Stomach (tissue), 9 donors: ENCODE measurements around the gene B4GALNT3. TPM values are rescaled to one million over a fixed set of nuclear protein-coding genes. Genes with fewer than 3 reads are reported as not detected.

Source experiments
- DNase-seq, 2 donors: peaks; one replicate each; pipeline versions ENCODE4 v3.0.0 to v3.0.0-alpha.2; 2013 to 2019
- H3K27ac ChIP-seq, 5 donors: fragments of 200-600 bp in 4 of 5; sonication (generic) in 4 of 5; one replicate each; pipeline ENCODE4 v1.5.1; 2013 to 2019; ENCODE audit warnings: mild to moderate bottlenecking in 1 of 5, moderate library complexity in 1 of 5
- H3K27me3 ChIP-seq, 3 donors: fragments of 200-600 bp; sonication (generic); one replicate each; pipeline ENCODE4 v1.5.1; 2017 to 2019; ENCODE audit warnings: mixed run types in 1 of 3
- H3K36me3 ChIP-seq, 4 donors: fragments of 200-600 bp; sonication (generic); 1 replicate in 3 of 4; 2 replicates in 1 of 4; pipeline ENCODE4 v1.5.1; 2016 to 2019
- H3K4me1 ChIP-seq, 4 donors: fragments of 200-600 bp; sonication (generic); one replicate each; pipeline ENCODE4 v1.5.1; 2016 to 2019
- H3K4me3 ChIP-seq, 4 donors: fragments of 200-600 bp; sonication (generic) in 3 of 4; one replicate each; pipeline ENCODE4 v1.5.1; 2016 to 2019; ENCODE audit warnings: mild to moderate bottlenecking in 1 of 4
- H3K9me3 ChIP-seq, 4 donors: fragments of 200-600 bp; sonication (generic); one replicate each; pipeline ENCODE4 v1.5.1; 2016 to 2019
- CTCF ChIP-seq, 7 experiments: fragments of 450-650 bp in 4 of 7; fragments of 200-600 bp in 3 of 7; sonication (generic) in 3 of 7; IDR thresholded peaks; one replicate each; pipeline ENCODE4 v1.5.1; 2016 to 2019; ENCODE audit warnings: antibody characterized with exemption in 7 of 7, control low read depth in 2 of 7, mild to moderate bottlenecking in 1 of 7
- EP300 ChIP-seq: sonication (generic); formaldehyde crosslinking; IDR thresholded peaks from one replicate; pipeline ENCODE4 v1.6.1; 2017; ENCODE audit warnings: antibody characterized with exemption
- POLR2A ChIP-seq, 4 donors: fragments of 450-650 bp; IDR thresholded peaks; one replicate each; pipeline ENCODE4 v1.6.1; 2016; ENCODE audit warnings: antibody characterized with exemption in 4 of 4, control low read depth in 2 of 4, mild to moderate bottlenecking in 1 of 4, moderate library complexity in 1 of 4
- POLR2AphosphoS5 ChIP-seq, 3 donors: sonication (generic); formaldehyde crosslinking; IDR thresholded peaks; one replicate each; pipeline ENCODE4 v1.6.1; 2016; ENCODE audit warnings: antibody characterized with exemption in 3 of 3
- WGBS, 5 donors: extraction: QIAGEN DNeasy Blood & Tissue Kit in 3 of 5; methylation state at CpG; one replicate each; pipeline versions ENCODE4 v1.1.5 to v1.1.7; 2013 to 2018; 5-methylcytosine and 5-hydroxymethylcytosine counted together
- intact Hi-C: fragments of 100-400 bp; cut with DNase I; formaldehyde crosslinking; loops from one replicate; pipeline ENCODE4 v1.15.1; 2023; ENCODE audit warnings: low total_unique reads
- polyA plus RNA-seq, 3 donors: library from polyadenylated mRNA; stranded (reverse); fragments of 200-250 nt; gene quantifications; one replicate each; pipeline ENCODE4 v1.2.3, GENCODE V29; 2013
- total RNA-seq, 5 donors: library from RNA; depleted of rRNA; stranded (reverse); fragments of >200 nt; gene quantifications; one replicate each; pipeline versions ENCODE4 v1.1.0 to v1.2.3, GENCODE V29; 2014 to 2016
- donor health status: healthy with polysubstance abuse.
- donor health status: Bipolar disorder and iron deficiency.
- donor health status: healthy.

Gene B4GALNT3
- total and polyA plus RNA-seq, 8 donors = 20.8 to 332 (median 71.0) TPM

- 33 to 47% (median 39%) methylated on average over 12 of the region's 12 CpGs for WGBS, 5 donors
- intact Hi-C loops = no loop called here
- no peaks in the 10 kb centered on the region for H3K36me3 ChIP-seq
- DNase-seq = peak; percentile 66 to 80
- H3K27me3 ChIP-seq = peaks cover 0 to 14% (median 0%) of the 10 kb centered on the region in 3 donors
- peak overlapping the region; percentile 69 to 84 (median 79) for H3K27ac ChIP-seq
- peaks cover 25 to 52% (median 34%) of the 10 kb centered on the region in 4 donors for H3K4me1 ChIP-seq
- no peaks in the 10 kb centered on the region for H3K9me3 ChIP-seq
- H3K4me3 ChIP-seq = no peak overlapping the region
- TF ChIP-seq EP300 = no peak
- TF ChIP-seq POLR2A (IDR thresholded peaks at IDR 0.05) = no peak
- no peak for TF ChIP-seq CTCF (IDR thresholded peaks at IDR 0.05)
- TF ChIP-seq POLR2AphosphoS5 (IDR thresholded peaks at IDR 0.05) = peak in 1 of 3 donors; percentile 9
These were observed 50.5 kb downstream of the B4GALNT3 start for GRCh38 chr12:510071-510825.

- H3K27ac ChIP-seq = peak overlapping the region; percentile 11 to 72 (median 56)
- H3K9me3 ChIP-seq = no peaks in the 10 kb centered on the region
- H3K4me3 ChIP-seq = no peak overlapping the region
- 79 to 88% (median 87%) methylated on average over 6 of the region's 6 CpGs for WGBS, 5 donors
- intact Hi-C loops = no loop called here
- DNase-seq = peak in 1 of 2 donors; percentile 24
- TF ChIP-seq CTCF (IDR thresholded peaks at IDR 0.05) (no peak), POLR2AphosphoS5 (IDR thresholded peaks at IDR 0.05) (no peak), EP300 (no peak), POLR2A (IDR thresholded peaks at IDR 0.05) (no peak)
- no peaks in the 10 kb centered on the region for H3K36me3 ChIP-seq
- peaks cover 21 to 41% (median 29%) of the 10 kb centered on the region in 4 donors for H3K4me1 ChIP-seq
- peaks cover 0 to 14% (median 0%) of the 10 kb centered on the region in 3 donors for H3K27me3 ChIP-seq
These were observed 53.2 kb downstream of the B4GALNT3 start for GRCh38 chr12:512933-513332.

GRCh38 chr12:513446-513845 lies 53.7 kb downstream of the B4GALNT3 start:
- Histone ChIP-seq H3K27ac (peak overlapping the region; percentile 52 to 72 (median 59)), H3K4me1 (peaks cover 16 to 36% (median 24%) of the 10 kb centered on the region in 4 donors), H3K27me3 (peaks cover 0 to 14% (median 0%) of the 10 kb centered on the region in 3 donors), H3K36me3 (no peaks in the 10 kb centered on the region), H3K4me3 (no peak overlapping the region), H3K9me3 (no peaks in the 10 kb centered on the region)
- DNase-seq = peak; percentile 54 to 74
- 23 to 42% (median 35%) methylated on average over 7 of the region's 7 CpGs for WGBS, 5 donors
- intact Hi-C loops = no loop called here
- no peak for TF ChIP-seq CTCF (IDR thresholded peaks at IDR 0.05)
- peak in 2 of 3 donors; percentile 62 to 84 for TF ChIP-seq POLR2AphosphoS5 (IDR thresholded peaks at IDR 0.05)
- TF ChIP-seq EP300 = no peak

- 70 to 87% (median 84%) methylated on average over 3 of the region's 3 CpGs for WGBS, 5 donors
- H3K27me3 ChIP-seq = peaks cover 0 to 29% (median 0%) of the 10 kb centered on the region in 3 donors
- H3K9me3 ChIP-seq = no peaks in the 10 kb centered on the region
- intact Hi-C loops = no loop called here
- no peak for DNase-seq
- TF ChIP-seq POLR2A (IDR thresholded peaks at IDR 0.05) = no peak
- TF ChIP-seq EP300 = no peak
- no peak for TF ChIP-seq CTCF (IDR thresholded peaks at IDR 0.05)
- TF ChIP-seq POLR2AphosphoS5 (IDR thresholded peaks at IDR 0.05) = no peak
- H3K4me3 ChIP-seq = no peak overlapping the region
- H3K36me3 ChIP-seq = no peaks in the 10 kb centered on the region
- peaks cover 0 to 9% (median 2%) of the 10 kb centered on the region in 4 donors for H3K4me1 ChIP-seq
- no peak overlapping the region for H3K27ac ChIP-seq
These were observed 57.8 kb downstream of the B4GALNT3 start for GRCh38 chr12:517538-517937.
